ENCODE results near the gene TSPOAP1. TPM values are rescaled to one million over a fixed set of nuclear protein-coding genes. Genes with fewer than 3 reads are reported as not detected.

The TSPOAP1 gene
- total and polyA plus RNA-seq, 2 of the 13 experiments (the other 11 are each of a cell fraction or from before 2014, with no cell fraction given) = not detected

GRCh38 chr17:58323366-58324055, 5.1 kb downstream of the TSPOAP1 start:
- Histone ChIP-seq H3K4me1 (ENCODE audit: insufficient read depth, low read length) (peaks cover 30% of the 10 kb centered on the region), H3K27me3 (ENCODE audit: control insufficient read depth in 1 of 2, insufficient read depth in 2 of 2, low read length in 2 of 2) (peaks cover 31 to 95% of the 10 kb centered on the region in 2 experiments), H3K9ac (ENCODE audit: insufficient read depth, low read depth, low read length) (no peak overlapping the region), H3K36me3 (replicated peaks in 1 of 2; ENCODE audit: control insufficient read depth in 1 of 2, insufficient read depth in 2 of 2, low read length in 2 of 2) (no peaks in the 10 kb centered on the region), H3K4me3 (replicated peaks in 1 of 3; ENCODE audit: insufficient read depth in 1 of 3, low read depth in 2 of 3, low read length in 3 of 3) (no peak overlapping the region), H3K9me3 (ENCODE audit: low read length) (no peaks in the 10 kb centered on the region), H2AFZ (ENCODE audit: low read length) (no peak overlapping the region), H4K20me1 (ENCODE audit: insufficient read depth, low read length) (no peaks in the 10 kb centered on the region), H3K79me2 (ENCODE audit: insufficient read depth, low read length) (no peaks in the 10 kb centered on the region), H3K27ac (ENCODE audit: extremely low read length, insufficient read depth, low read length) (no peak overlapping the region), H3K4me2 (ENCODE audit: low read depth, low read length) (no peak overlapping the region)
- ChIA-PET CTCF (ENCODE audit: low intra/inter-chr PET ratio, low total read pairs) (no interaction called here), POLR2A (interaction anchor here (0.9 to 2.3 kb wide), 3 partner anchors 20 to 94 kb away, joined by 3 to 10 read pairs (median 5); partner anchors contain the start of genes RNF43 and SUPT4H1)
- BruUV-seq (replicated peaks) = no TSS peak
- ATAC-seq (no peak), FAIRE-seq (no peak), DNase-seq (ENCODE audit: low spot score) (no peak)
- intact Hi-C loops (cut with micrococcal nuclease; ENCODE audit: unreplicated experiment) = no loop called here
- in situ Hi-C loops (cut with HindIII; ENCODE audit: extremely low pct_ligation_motif_present, low pct_unique_long_range_greater_than_20kb) = no loop called here
- TF ChIP-seq ZNF10 (CRISPR knock-in tag; IDR thresholded peaks at IDR 0.05; ENCODE audit: borderline replicate concordance, low read depth) (no peak), ZNF546 (CRISPR knock-in tag; conservative IDR thresholded peaks at IDR 0.05) (no peak), ZNF18 (CRISPR knock-in tag; IDR thresholded peaks at IDR 0.05; ENCODE audit: insufficient replicate concordance) (no peak), DR1 (CRISPR knock-in tag; IDR thresholded peaks at IDR 0.05) (no peak), THYN1 (CRISPR knock-in tag; IDR thresholded peaks at IDR 0.05; ENCODE audit: borderline replicate concordance, low read depth) (no peak), CBFB (CRISPR knock-in tag; IDR thresholded peaks at IDR 0.05) (no peak), PRDM15 (CRISPR knock-in tag; IDR thresholded peaks at IDR 0.05) (no peak), ZNF547 (CRISPR knock-in tag; IDR thresholded peaks at IDR 0.05) (no peak), NFE2L1 (CRISPR knock-in tag; IDR thresholded peaks at IDR 0.05; ENCODE audit: borderline replicate concordance) (no peak)
- TF ChIP-seq, protein P1, sequence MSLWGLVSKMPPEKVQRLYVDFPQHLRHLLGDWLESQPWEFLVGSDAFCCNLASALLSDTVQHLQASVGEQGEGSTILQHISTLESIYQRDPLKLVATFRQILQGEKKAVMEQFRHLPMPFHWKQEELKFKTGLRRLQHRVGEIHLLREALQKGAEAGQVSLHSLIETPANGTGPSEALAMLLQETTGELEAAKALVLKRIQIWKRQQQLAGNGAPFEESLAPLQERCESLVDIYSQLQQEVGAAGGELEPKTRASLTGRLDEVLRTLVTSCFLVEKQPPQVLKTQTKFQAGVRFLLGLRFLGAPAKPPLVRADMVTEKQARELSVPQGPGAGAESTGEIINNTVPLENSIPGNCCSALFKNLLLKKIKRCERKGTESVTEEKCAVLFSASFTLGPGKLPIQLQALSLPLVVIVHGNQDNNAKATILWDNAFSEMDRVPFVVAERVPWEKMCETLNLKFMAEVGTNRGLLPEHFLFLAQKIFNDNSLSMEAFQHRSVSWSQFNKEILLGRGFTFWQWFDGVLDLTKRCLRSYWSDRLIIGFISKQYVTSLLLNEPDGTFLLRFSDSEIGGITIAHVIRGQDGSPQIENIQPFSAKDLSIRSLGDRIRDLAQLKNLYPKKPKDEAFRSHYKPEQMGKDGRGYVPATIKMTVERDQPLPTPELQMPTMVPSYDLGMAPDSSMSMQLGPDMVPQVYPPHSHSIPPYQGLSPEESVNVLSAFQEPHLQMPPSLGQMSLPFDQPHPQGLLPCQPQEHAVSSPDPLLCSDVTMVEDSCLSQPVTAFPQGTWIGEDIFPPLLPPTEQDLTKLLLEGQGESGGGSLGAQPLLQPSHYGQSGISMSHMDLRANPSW (CRISPR knock-in tag; IDR thresholded peaks at IDR 0.05; ENCODE audit: borderline replicate concordance) = no peak
- TF ChIP-seq, protein P2, sequence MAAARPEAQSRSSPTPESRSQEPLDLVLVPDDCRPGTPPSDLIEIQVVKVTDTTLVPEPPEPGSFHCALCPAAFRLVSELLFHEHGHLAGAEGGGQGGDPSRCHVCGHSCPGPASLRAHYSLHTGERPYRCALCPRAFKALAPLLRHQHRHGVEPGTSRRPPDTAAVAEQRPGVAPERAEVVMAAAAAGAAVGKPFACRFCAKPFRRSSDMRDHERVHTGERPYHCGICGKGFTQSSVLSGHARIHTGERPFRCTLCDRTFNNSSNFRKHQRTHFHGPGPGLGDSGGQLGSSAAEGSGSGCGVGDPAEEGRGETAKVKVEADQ (CRISPR knock-in tag; IDR thresholded peaks at IDR 0.05; ENCODE audit: borderline replicate concordance) = no peak
- WGBS (ENCODE audit: low lambda C conversion rate) = 27% methylated on average over 8 of the region's 8 CpGs

All from HepG2 (cell line).